Heart left ventricle (tissue), 13 donors: Measurements from ENCODE around the gene SLC15A4.

Source experiments
- POLR2A ChIP-seq, 2 donors: fragments of 450-650 bp; IDR thresholded peaks; one replicate each; pipeline ENCODE4 v1.6.1; 2017; ENCODE audit warnings: antibody characterized with exemption in 2 of 2, mild to moderate bottlenecking in 2 of 2, moderate library complexity in 2 of 2
- TF ChIP-seq, protein P1 (sequence below), 12 donors: fragments of 200-600 bp; sonication (generic) in 4 of 12; IDR thresholded peaks; one replicate each; pipeline versions ENCODE4 v1.5.0 to v1.8.0; 2018 to 2022; ENCODE audit warnings: antibody characterized with exemption in 12 of 12, mild to moderate bottlenecking in 5 of 12
- donor health status: ischemic (EF 13 %, LVEDD 7.1; RV severe dilation, severe dysfunction).
- donor health status: DM: no; HTN: yes; CAD: no.
- donor health status: DM: no; HTN: no; CAD: no.
- donor health status: ischemic (EF 25% LVEDD 6.9; RV normal size, moderate dysfunction).
- donor health status: ischemic (EF 25% LVEDD 5.7; RV mildly dilated, moderate dysfunction).
- donor health status: ischemic (EF 35%, LVEDD 5.7; RV mildly dilated, moderate dysfunction).
- donor health status: nonischemic (EF 11% LVEDD 7.7; RV severe dilation, severe dysfunction).
- donor health status: DM: yes; HTN: yes; CAD: no.
- donor health status: PGD.
- donor health status: ischemic (EF 29% LVEDD 5.4; RV normal size, mild dysfunction).
- donor health status: nonischemic (EF 23%, LVEDD 6.1; RV moderate dilation, normal function).

DNA sequence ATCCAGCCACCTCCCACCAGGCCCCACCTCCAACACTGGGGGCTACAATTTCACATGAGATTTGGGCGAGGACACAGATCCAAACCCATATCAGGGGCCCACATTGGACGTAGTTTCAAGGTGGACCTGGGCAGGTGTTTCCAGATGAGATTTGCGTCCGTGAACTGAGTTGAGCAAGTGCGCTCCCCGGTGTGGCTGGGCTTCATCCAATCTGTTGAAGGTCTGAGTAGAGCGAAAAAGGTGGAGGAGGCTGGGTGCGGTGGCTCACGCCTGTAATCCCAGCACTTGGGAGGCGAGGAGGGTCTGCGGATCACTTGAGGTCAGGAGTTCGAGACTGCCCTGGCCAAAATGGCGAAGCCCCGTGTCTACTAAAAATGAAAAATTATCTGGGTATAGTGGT lies 24.6 kb upstream of the SLC15A4 start:
- TF ChIP-seq, protein P1, sequence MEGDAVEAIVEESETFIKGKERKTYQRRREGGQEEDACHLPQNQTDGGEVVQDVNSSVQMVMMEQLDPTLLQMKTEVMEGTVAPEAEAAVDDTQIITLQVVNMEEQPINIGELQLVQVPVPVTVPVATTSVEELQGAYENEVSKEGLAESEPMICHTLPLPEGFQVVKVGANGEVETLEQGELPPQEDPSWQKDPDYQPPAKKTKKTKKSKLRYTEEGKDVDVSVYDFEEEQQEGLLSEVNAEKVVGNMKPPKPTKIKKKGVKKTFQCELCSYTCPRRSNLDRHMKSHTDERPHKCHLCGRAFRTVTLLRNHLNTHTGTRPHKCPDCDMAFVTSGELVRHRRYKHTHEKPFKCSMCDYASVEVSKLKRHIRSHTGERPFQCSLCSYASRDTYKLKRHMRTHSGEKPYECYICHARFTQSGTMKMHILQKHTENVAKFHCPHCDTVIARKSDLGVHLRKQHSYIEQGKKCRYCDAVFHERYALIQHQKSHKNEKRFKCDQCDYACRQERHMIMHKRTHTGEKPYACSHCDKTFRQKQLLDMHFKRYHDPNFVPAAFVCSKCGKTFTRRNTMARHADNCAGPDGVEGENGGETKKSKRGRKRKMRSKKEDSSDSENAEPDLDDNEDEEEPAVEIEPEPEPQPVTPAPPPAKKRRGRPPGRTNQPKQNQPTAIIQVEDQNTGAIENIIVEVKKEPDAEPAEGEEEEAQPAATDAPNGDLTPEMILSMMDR (IDR thresholded peaks at IDR 0.05), result no peak
- no peak for TF ChIP-seq POLR2A (IDR thresholded peaks at IDR 0.05)
